Trophoblast cell (in vitro differentiated cells and primary cell): Measurements from ENCODE around the gene FBXO2.
"Not testable (repeated sequence)": the region's sequence is repeated elsewhere in the genome, so short reads cannot be mapped to it uniquely, and the experiment has no call there.

ENCODE experiments used
- DNase-seq, 2 donors: peaks; one replicate each; pipeline ENCODE4 v3.0.0-alpha.2; 2016
- H2AFZ ChIP-seq: 2 replicates; pipeline ENCODE4 v1.6.1; 2013; ENCODE audit warnings: low read length, moderate library complexity, mild to moderate bottlenecking; ENCODE audit not compliant: insufficient read depth, poor library complexity
- H2AK5ac ChIP-seq: 2 replicates; pipeline ENCODE4 v1.6.1; 2013; ENCODE audit warnings: mild to moderate bottlenecking, low read length
- H2BK120ac ChIP-seq: 2 replicates; pipeline ENCODE4 v1.6.1; 2013; ENCODE audit warnings: low read length, mild to moderate bottlenecking, moderate library complexity; ENCODE audit not compliant: insufficient read depth, poor library complexity
- H2BK12ac ChIP-seq: 2 replicates; pipeline ENCODE4 v1.6.1; 2013; ENCODE audit warnings: mild to moderate bottlenecking, low read length, moderate library complexity
- H2BK5ac ChIP-seq: 2 replicates; pipeline ENCODE4 v1.6.1; 2013; ENCODE audit warnings: low read length, low read depth, moderate library complexity, mild to moderate bottlenecking; ENCODE audit not compliant: poor library complexity
- H3K14ac ChIP-seq: 2 replicates; pipeline ENCODE4 v1.6.1; 2013; ENCODE audit warnings: mild to moderate bottlenecking, low read length
- H3K18ac ChIP-seq: 2 replicates; pipeline ENCODE4 v1.6.1; 2013; ENCODE audit warnings: mild to moderate bottlenecking, low read length
- H3K23ac ChIP-seq: 2 replicates; pipeline ENCODE4 v1.6.1; 2013; ENCODE audit warnings: low read length
- H3K27ac ChIP-seq: 2 replicates; pipeline ENCODE4 v1.5.1; 2013; ENCODE audit warnings: low read depth, mild to moderate bottlenecking, inconsistent platforms, low read length, moderate library complexity
- H3K27me3 ChIP-seq: 2 replicates; pipeline ENCODE4 v1.6.1; 2013; ENCODE audit warnings: inconsistent platforms, mild to moderate bottlenecking, low read length, moderate library complexity; ENCODE audit not compliant: insufficient read depth
- H3K36me3 ChIP-seq, 2 experiments: 1 replicate in 1 of 2; 2 replicates in 1 of 2; pipeline ENCODE4 v1.6.1; 2013; ENCODE audit warnings: low read length in 2 of 2, mild to moderate bottlenecking in 2 of 2, moderate library complexity in 1 of 2; ENCODE audit not compliant: insufficient read depth in 2 of 2, control insufficient read depth in 1 of 2
- H3K4ac ChIP-seq: 2 replicates; pipeline ENCODE4 v1.6.1; 2013; ENCODE audit warnings: low read depth, mild to moderate bottlenecking, low read length, moderate library complexity
- H3K4me1 ChIP-seq, 2 experiments: 1 replicate in 1 of 2; 2 replicates in 1 of 2; pipeline ENCODE4 v1.6.1; 2013; ENCODE audit warnings: low read length in 2 of 2, mild to moderate bottlenecking in 2 of 2, moderate library complexity in 1 of 2; ENCODE audit not compliant: insufficient read depth in 2 of 2, control insufficient read depth in 1 of 2
- H3K4me2 ChIP-seq: 2 replicates; pipeline ENCODE4 v1.6.1; 2013; ENCODE audit warnings: inconsistent platforms, mild to moderate bottlenecking, low read length, moderate library complexity
- H3K4me3 ChIP-seq: 2 replicates; pipeline ENCODE4 v1.5.1; 2013; ENCODE audit warnings: mild to moderate bottlenecking, low read depth, low read length, inconsistent platforms
- H3K79me1 ChIP-seq: one replicate; pipeline ENCODE4 v1.6.1; 2013; ENCODE audit warnings: low read length
- H3K79me2 ChIP-seq: 2 replicates; pipeline ENCODE4 v1.6.1; 2013; ENCODE audit warnings: low read length, mild to moderate bottlenecking; ENCODE audit not compliant: control insufficient read depth, insufficient read depth, poor library complexity
- H3K9ac ChIP-seq: 2 replicates; pipeline ENCODE4 v1.6.1; 2013; ENCODE audit warnings: mild to moderate bottlenecking, low read length
- H3K9me3 ChIP-seq: 2 replicates; pipeline ENCODE4 v1.6.1; 2013; ENCODE audit warnings: low read depth, mild to moderate bottlenecking, control low read depth, inconsistent platforms, low read length; ENCODE audit not compliant: insufficient read depth
- H4K12ac ChIP-seq: 2 replicates; pipeline ENCODE4 v1.6.1; 2013; ENCODE audit warnings: low read depth, mild to moderate bottlenecking, low read length, moderate library complexity
- H4K8ac ChIP-seq: 2 replicates; pipeline ENCODE4 v1.6.1; 2013; ENCODE audit warnings: low read depth, mild to moderate bottlenecking, low read length, moderate library complexity
- H4K91ac ChIP-seq: one replicate; pipeline ENCODE4 v1.6.1; 2013; ENCODE audit warnings: low read depth, mild to moderate bottlenecking, low read length, moderate library complexity
- WGBS: extraction: QIAGEN DNeasy Blood & Tissue Kit; methylation state at CpG from one replicate; pipeline ENCODE4 v1.1.7; 2013; ENCODE audit warnings: missing lambda C conversion rate; ENCODE audit not compliant: insufficient read length, insufficient coverage; ENCODE audit errors: extremely low coverage; 5-methylcytosine and 5-hydroxymethylcytosine counted together

The FBXO2 gene

GRCh38 chr1:11608596-11609130, 45.6 kb downstream of the FBXO2 start:
- H3K27me3 ChIP-seq, H2AK5ac ChIP-seq, H3K27ac ChIP-seq, H4K12ac ChIP-seq, H3K14ac ChIP-seq, H2BK12ac ChIP-seq, H3K4ac ChIP-seq, H3K23ac ChIP-seq, H3K4me2 ChIP-seq, DNase-seq, H3K9ac ChIP-seq, H3K4me1 ChIP-seq, H4K91ac ChIP-seq, H2BK5ac ChIP-seq, H4K8ac ChIP-seq, H2BK120ac ChIP-seq, H3K4me3 ChIP-seq, H3K79me1 ChIP-seq, H2AFZ ChIP-seq, H3K79me2 ChIP-seq, H3K36me3 ChIP-seq, H3K9me3 ChIP-seq, H3K18ac ChIP-seq: not testable (repeated sequence)
- no CpG with 5 or more reads among the region's 37 CpGs for WGBS

GRCh38 chr1:11606775-11607174, 47.5 kb downstream of the FBXO2 start:
- Histone ChIP-seq H3K14ac (no peak overlapping the region), H3K9ac (no peak overlapping the region), H2AFZ (no peak overlapping the region), H4K12ac (no peak overlapping the region), H3K4me1 (no peaks in the 10 kb centered on the region), H3K79me1 (no peaks in the 10 kb centered on the region), H2AK5ac (no peak overlapping the region), H2BK120ac (no peak overlapping the region), H3K4me2 (no peak overlapping the region), H4K91ac (no peak overlapping the region), H3K23ac (no peak overlapping the region), H3K4ac (no peak overlapping the region), H2BK5ac (no peak overlapping the region), H3K4me3 (no peak overlapping the region), H2BK12ac (no peak overlapping the region), H3K27ac (no peak overlapping the region), H3K27me3 (peaks cover 2% of the 10 kb centered on the region), H4K8ac (no peak overlapping the region), H3K79me2 (no peaks in the 10 kb centered on the region), H3K36me3 (no peaks in the 10 kb centered on the region), H3K18ac (no peak overlapping the region), H3K9me3 (peaks cover 3% of the 10 kb centered on the region)
- no peak for DNase-seq
- no CpG with 5 or more reads among the region's 6 CpGs for WGBS

- Histone ChIP-seq H2BK120ac (no peak overlapping the region), H3K14ac (no peak overlapping the region), H3K9me3 (peaks cover 2% of the 10 kb centered on the region), H3K23ac (no peak overlapping the region), H2AFZ (no peak overlapping the region), H4K12ac (no peak overlapping the region), H3K4ac (no peak overlapping the region), H3K79me1 (no peaks in the 10 kb centered on the region), H3K18ac (no peak overlapping the region), H3K9ac (no peak overlapping the region), H2AK5ac (no peak overlapping the region), H3K27ac (no peak overlapping the region), H4K91ac (no peak overlapping the region), H2BK12ac (no peak overlapping the region), H3K36me3 (no peaks in the 10 kb centered on the region), H3K27me3 (peaks cover under 1% of the 10 kb centered on the region), H3K4me2 (no peak overlapping the region), H3K4me3 (no peak overlapping the region), H4K8ac (no peak overlapping the region), H2BK5ac (no peak overlapping the region), H3K79me2 (no peaks in the 10 kb centered on the region), H3K4me1 (no peaks in the 10 kb centered on the region)
- no CpG with 5 or more reads among the region's 5 CpGs for WGBS
- DNase-seq: no peak
Measured at GRCh38 chr1:11602981-11603380, 51.2 kb downstream of the FBXO2 start.

- no peaks in the 10 kb centered on the region for H3K4me1 ChIP-seq
- no peaks in the 10 kb centered on the region for H3K79me2 ChIP-seq
- no peak overlapping the region for H2BK12ac ChIP-seq
- WGBS: no CpG with 5 or more reads among the region's 3 CpGs
- no peaks in the 10 kb centered on the region for H3K27me3 ChIP-seq
- H2BK120ac ChIP-seq: no peak overlapping the region
- no peak overlapping the region for H3K9ac ChIP-seq
- H2BK5ac ChIP-seq: no peak overlapping the region
- H3K27ac ChIP-seq: no peak overlapping the region
- H3K14ac ChIP-seq: no peak overlapping the region
- DNase-seq: no peak
- H3K36me3 ChIP-seq: no peaks in the 10 kb centered on the region
- H2AK5ac ChIP-seq: no peak overlapping the region
- H3K4ac ChIP-seq: no peak overlapping the region
- H3K18ac ChIP-seq: no peak overlapping the region
- no peak overlapping the region for H3K23ac ChIP-seq
- no peak overlapping the region for H4K12ac ChIP-seq
- H4K91ac ChIP-seq: no peak overlapping the region
- H3K4me3 ChIP-seq: no peak overlapping the region
- no peaks in the 10 kb centered on the region for H3K79me1 ChIP-seq
- no peak overlapping the region for H3K4me2 ChIP-seq
- H2AFZ ChIP-seq: no peak overlapping the region
- no peak overlapping the region for H4K8ac ChIP-seq
- peaks cover 2% of the 10 kb centered on the region for H3K9me3 ChIP-seq
Measured at GRCh38 chr1:11602424-11602823, 51.8 kb downstream of the FBXO2 start.
